H1 (cell line): Measurements from ENCODE around the gene MICOS13. TPM values are rescaled to one million over a fixed set of nuclear protein-coding genes. Genes with fewer than 3 reads are reported as not detected.

Experiments used
- CTCF ChIA-PET: fragments of 300-600 bp; sonication (Branson Sonifier 250); formaldehyde crosslinking; loops from one replicate; lab custom pipeline; 2021; ENCODE audit not compliant: partially characterized antibody; lab: Charles Lee
- POLR2A ChIA-PET: fragments of 300-600 bp; sonication (Branson Sonifier 250); formaldehyde crosslinking; loops from one replicate; lab custom pipeline; 2021; ENCODE audit warnings: inconsistent platforms; ENCODE audit not compliant: partially characterized antibody; lab: Charles Lee
- DNase-seq, 2 experiments: peaks; one replicate each; pipeline versions ENCODE4 v3.0.0 to v3.0.0-alpha.2; 2010 to 2022; ENCODE audit warnings: low spot score in 2 of 2, low read depth in 1 of 2, mixed read lengths in 1 of 2
- FAIRE-seq: peaks from 2 replicates; lab custom pipeline; 2011; peaks lifted over from hg19 to GRCh38; lab: Jason Lieb, UNC
- H2AFZ ChIP-seq: 2 replicates; pipeline ENCODE4 v1.8.1; 2012; ENCODE audit warnings: low read length, inconsistent platforms
- H2AK5ac ChIP-seq: 2 replicates; pipeline ENCODE4 v1.6.1; 2013; ENCODE audit warnings: low read depth, low read length
- H2BK120ac ChIP-seq: replicated peaks from 2 replicates; pipeline ENCODE3; 2013; ENCODE audit warnings: low read depth, low read length, inconsistent platforms
- H2BK12ac ChIP-seq: 2 replicates; pipeline ENCODE4 v1.6.1; 2013; ENCODE audit warnings: low read depth, low read length
- H2BK15ac ChIP-seq: 2 replicates; pipeline ENCODE4 v1.6.1; 2013; ENCODE audit warnings: low read length
- H2BK20ac ChIP-seq: 2 replicates; pipeline ENCODE4 v1.6.1; 2013; ENCODE audit warnings: low read length
- H2BK5ac ChIP-seq: 2 replicates; pipeline ENCODE4 v1.6.1; 2013; ENCODE audit warnings: low read depth, low read length
- H3K14ac ChIP-seq: 2 replicates; pipeline ENCODE4 v1.6.1; 2013; ENCODE audit warnings: inconsistent platforms; ENCODE audit not compliant: insufficient read length
- H3K18ac ChIP-seq: 2 replicates; pipeline ENCODE4 v1.6.1; 2013; ENCODE audit warnings: low read length; ENCODE audit errors: extremely low read depth
- H3K23ac ChIP-seq: 2 replicates; pipeline ENCODE4 v1.6.1; 2013; ENCODE audit warnings: inconsistent platforms; ENCODE audit not compliant: insufficient read length
- H3K23me2 ChIP-seq: 2 replicates; pipeline ENCODE4 v1.6.1; 2013; ENCODE audit warnings: low read depth, low read length
- H3K27ac ChIP-seq: 2 replicates; pipeline ENCODE4 v1.6.1; 2011; ENCODE audit warnings: low read depth, low read length, inconsistent platforms
- H3K27me3 ChIP-seq, 4 experiments: replicated peaks in 1 of 4; 1 replicate in 1 of 4; 2 replicates in 3 of 4; pipeline versions ENCODE4 v1.6.1 to v1.8.1; 2011 to 2013; ENCODE audit warnings: low read length in 3 of 4, mild to moderate bottlenecking in 3 of 4, inconsistent platforms in 2 of 4, mixed read lengths in 2 of 4, moderate library complexity in 1 of 4; ENCODE audit not compliant: control insufficient read depth in 3 of 4, insufficient read depth in 3 of 4; ENCODE audit errors: extremely low read depth in 1 of 4
- H3K36me3 ChIP-seq, 4 experiments: 2 replicates each; pipeline versions ENCODE4 v1.6.1 to v1.8.1; 2011 to 2013; ENCODE audit warnings: mild to moderate bottlenecking in 4 of 4, low read length in 3 of 4, moderate library complexity in 2 of 4, control low read depth in 1 of 4, inconsistent platforms in 1 of 4; ENCODE audit not compliant: insufficient read depth in 4 of 4, control insufficient read depth in 2 of 4
- H3K4ac ChIP-seq: replicated peaks from 2 replicates; pipeline ENCODE3; 2013; ENCODE audit warnings: low read length, low read depth, mixed read lengths, inconsistent platforms; ENCODE audit not compliant: insufficient read length
- H3K4me1 ChIP-seq, 4 experiments: replicated peaks in 1 of 4; 1 replicate in 1 of 4; 2 replicates in 3 of 4; pipeline versions ENCODE4 v1.6.1 to v1.8.1; 2011 to 2013; ENCODE audit warnings: low read length in 3 of 4, inconsistent platforms in 2 of 4, mixed read lengths in 1 of 4; ENCODE audit not compliant: insufficient read depth in 4 of 4, control insufficient read depth in 3 of 4
- H3K4me2 ChIP-seq, 2 experiments: 2 replicates each; pipeline versions ENCODE4 v1.6.1 to v1.8.1; 2011 to 2013; ENCODE audit warnings: low read depth in 2 of 2, low read length in 2 of 2, control low read depth in 1 of 2, inconsistent platforms in 1 of 2, mild to moderate bottlenecking in 1 of 2; ENCODE audit not compliant: insufficient read depth in 1 of 2
- H3K4me3 ChIP-seq, 4 experiments: fragments of 200-600, 300-600 bp in 1 of 4; sonication (generic), shearing (Covaris generic), sonication (Bioruptor Twin) in 1 of 4; 2 replicates each; pipeline versions ENCODE4 v1.5.1 to v1.8.1; 2011 to 2016; ENCODE audit warnings: low read length in 4 of 4, low read depth in 3 of 4, control low read depth in 2 of 4, inconsistent platforms in 2 of 4, mild to moderate bottlenecking in 2 of 4, mixed read lengths in 1 of 4, moderate library complexity in 1 of 4; ENCODE audit not compliant: insufficient read depth in 2 of 4; ENCODE audit errors: extremely low read depth in 1 of 4
- H3K56ac ChIP-seq: replicated peaks from 2 replicates; pipeline ENCODE3; 2013; ENCODE audit warnings: low read depth, mild to moderate bottlenecking, mixed read lengths, low read length, inconsistent platforms; ENCODE audit not compliant: insufficient read length
- H3K79me1 ChIP-seq: 2 replicates; pipeline ENCODE4 v1.6.1; 2013; ENCODE audit warnings: low read depth, low read length, control low read depth
- H3K79me2 ChIP-seq, 2 experiments: 2 replicates each; pipeline versions ENCODE4 v1.6.1 to v1.8.1; 2012 to 2013; ENCODE audit warnings: low read length in 2 of 2, mild to moderate bottlenecking in 2 of 2, inconsistent platforms in 1 of 2; ENCODE audit not compliant: insufficient read depth in 2 of 2, control insufficient read depth in 1 of 2
- H3K9ac ChIP-seq, 4 experiments: replicated peaks in 1 of 4; 1 replicate in 1 of 4; 2 replicates in 3 of 4; pipeline versions ENCODE4 v1.6.1 to v1.8.1; 2011 to 2013; ENCODE audit warnings: low read depth in 3 of 4, low read length in 3 of 4, control low read depth in 2 of 4, mild to moderate bottlenecking in 2 of 4, moderate library complexity in 2 of 4, inconsistent platforms in 1 of 4; ENCODE audit errors: extremely low read depth in 1 of 4
- H3K9me3 ChIP-seq, 2 experiments: 2 replicates each; pipeline versions ENCODE4 v1.6.1 to v1.8.1; 2012 to 2013; ENCODE audit warnings: mild to moderate bottlenecking in 2 of 2, moderate library complexity in 2 of 2, control low read depth in 1 of 2, inconsistent platforms in 1 of 2, low read depth in 1 of 2, low read length in 1 of 2, mixed read lengths in 1 of 2; ENCODE audit not compliant: insufficient read depth in 2 of 2
- H4K20me1 ChIP-seq, 2 experiments: replicated peaks in 1 of 2; 2 replicates each; pipeline versions ENCODE3 to v1.8.1; 2011 to 2013; ENCODE audit warnings: inconsistent platforms in 2 of 2, low read length in 2 of 2, mild to moderate bottlenecking in 1 of 2; ENCODE audit not compliant: insufficient read depth in 2 of 2, control insufficient read depth in 1 of 2
- H4K5ac ChIP-seq: 2 replicates; pipeline ENCODE4 v1.6.1; 2013; ENCODE audit warnings: low read length, low read depth, mixed read lengths, inconsistent platforms; ENCODE audit not compliant: insufficient read length
- H4K8ac ChIP-seq: 2 replicates; pipeline ENCODE4 v1.8.0; 2013; ENCODE audit warnings: mild to moderate bottlenecking, moderate library complexity, low read length, inconsistent platforms; ENCODE audit not compliant: insufficient read depth; ENCODE audit errors: extremely low read depth
- H4K91ac ChIP-seq: replicated peaks from 2 replicates; pipeline ENCODE3; 2013; ENCODE audit warnings: low read length, mixed read lengths, inconsistent platforms; ENCODE audit not compliant: insufficient read length
- KDM4A ChIP-seq: IDR thresholded peaks from one replicate; pipeline ENCODE4 v1.7.1; 2012; ENCODE audit warnings: low read depth, mild to moderate bottlenecking, moderate library complexity, low read length, inconsistent platforms; ENCODE audit not compliant: severe bottlenecking
- TAF1 ChIP-seq: IDR thresholded peaks from 2 replicates; pipeline ENCODE4 v1.6.1; 2011; ENCODE audit warnings: mild to moderate bottlenecking, low read depth, low read length
- WGBS, 2 experiments: shearing (Covaris generic) in 1 of 2; methylation state at CpG; one replicate each; pipeline versions ENCODE4 v1.1.6 to v1.1.7; 2013 to 2015; ENCODE audit warnings: low lambda C conversion rate in 2 of 2, mixed read lengths in 2 of 2, inconsistent platforms in 1 of 2, low coverage in 1 of 2, missing lambda C conversion rate in 1 of 2; ENCODE audit not compliant: insufficient replicate concordance in 2 of 2, insufficient coverage in 1 of 2, insufficient read length in 1 of 2; ENCODE audit errors: extremely low coverage in 1 of 2, missing lambda C conversion rate in 1 of 2; 5-methylcytosine and 5-hydroxymethylcytosine counted together
- polyA plus RNA-seq, 7 experiments: library from polyadenylated mRNA; depleted of rRNA in 3 of 7; stranded (reverse) in 5 of 7; unstranded in 2 of 7; fragments of >200 nt in 5 of 7; fragments of 200-250 nt in 2 of 7; gene quantifications; 1 replicate in 5 of 7; 2 replicates in 1 of 7; 4 replicates in 1 of 7; pipeline versions ENCODE4 v1.2.1 to v1.2.3, GENCODE V29; 2011 to 2013; ENCODE audit warnings: missing spikeins in 2 of 7, mixed read lengths in 2 of 7
- total RNA-seq: library from RNA; stranded (reverse); fragmentation: NEBNext Ultra II Directional; extraction: Animal tissue kit (Norgen Biotek cat#: 25700); gene quantifications from 2 replicates; pipeline ENCODE4 v1.2.1, GENCODE V29; 2021

Gene MICOS13
- total and polyA plus RNA-seq, 2 of the 8 experiments (the other 6 are each of a cell fraction or from before 2014, with no cell fraction given): 17.3 to 36.1 TPM

DNA sequence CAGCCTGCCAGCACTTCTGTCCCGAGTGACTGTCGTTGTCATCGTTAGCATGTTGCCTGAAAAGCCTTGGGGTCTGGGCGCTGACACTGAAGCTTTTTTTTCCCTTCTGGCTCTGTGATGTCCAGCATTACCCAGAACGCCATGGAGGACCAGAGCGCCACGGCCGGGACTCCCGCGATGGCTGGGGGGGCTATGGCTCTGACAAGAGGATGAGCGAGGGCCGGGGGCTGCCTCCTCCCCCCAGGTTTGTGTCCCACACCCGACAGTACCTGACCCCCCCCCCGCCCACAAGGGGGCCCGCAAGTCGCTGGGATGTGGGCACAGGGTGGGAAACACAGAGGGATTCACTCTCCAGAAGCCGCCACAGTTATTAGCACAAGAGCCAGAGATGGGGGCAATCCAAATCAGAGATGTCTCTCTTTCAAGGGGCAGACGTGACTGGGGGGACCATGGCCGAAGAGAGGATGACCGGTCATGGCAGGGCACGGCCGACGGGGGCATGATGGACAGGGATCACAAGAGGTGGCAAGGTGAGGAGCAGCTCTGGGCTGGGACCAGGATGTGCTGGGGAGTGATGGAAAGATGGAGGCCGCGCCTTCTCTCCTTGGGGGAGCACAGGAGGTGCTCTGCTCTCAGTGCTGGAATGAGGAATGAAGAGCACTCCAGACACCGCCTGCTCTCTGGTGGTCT is 13.2 kb downstream of the MICOS13 start:
- no peak overlapping the region for H3K56ac ChIP-seq
- ChIA-PET CTCF (interaction anchor here (1.0 to 2.3 kb wide), 5 partner anchors 9 to 41 kb away, joined by 3 to 11 read pairs (median 4); partner anchors contain the start of gene RPL36), POLR2A (interaction anchor here (0.8 to 4.1 kb wide), 16 partner anchors 10 to 65 kb away, joined by 3 to 17 read pairs (median 4); partner anchors contain the start of genes RPL36, SAFB and SAFB2)
- H3K4me3 ChIP-seq: no peak overlapping the region
- 0 out of 2 replicates have a peak, but pooled peaks have one; percentile 11 for TF ChIP-seq TAF1
- no peak for TF ChIP-seq KDM4A
- H2BK5ac ChIP-seq: no peak overlapping the region
- no peak overlapping the region for H2BK20ac ChIP-seq
- DNase-seq (no peak), FAIRE-seq (no peak)
- H3K4ac ChIP-seq: no peak overlapping the region
- 88% methylated on average over 21 of the region's 26 CpGs; no CpG with 5 or more reads in 1 of the 2 experiments for WGBS, 2 experiments
- peaks cover 0 to 9% (median 5%) of the 10 kb centered on the region in 4 experiments; a peak in 5 of 7 replicates for H3K4me1 ChIP-seq
- no peaks in the 10 kb centered on the region for H3K79me2 ChIP-seq
- no peak overlapping the region for H2AK5ac ChIP-seq
- no peak overlapping the region for H3K23ac ChIP-seq
- H3K27ac ChIP-seq: no peak overlapping the region
- H3K18ac ChIP-seq: no peak overlapping the region
- no peaks in the 10 kb centered on the region for H3K27me3 ChIP-seq
- H3K9me3 ChIP-seq: no peaks in the 10 kb centered on the region
- H3K4me2 ChIP-seq: no peak overlapping the region
- H4K8ac ChIP-seq: peak overlapping the region; percentile 73; the same call in 1 of the 2 replicates
- peaks cover 3 to 9% of the 10 kb centered on the region in 2 experiments for H4K20me1 ChIP-seq
- H2AFZ ChIP-seq: no peak overlapping the region
- no peak overlapping the region for H2BK12ac ChIP-seq
- H2BK120ac ChIP-seq: no peak overlapping the region
- H4K5ac ChIP-seq: no peak overlapping the region
- H3K14ac ChIP-seq: no peak overlapping the region
- H3K23me2 ChIP-seq: no peaks in the 10 kb centered on the region
- peaks cover 40 to 75% (median 59%) of the 10 kb centered on the region in 4 experiments for H3K36me3 ChIP-seq
- H3K9ac ChIP-seq: no peak overlapping the region
- no peak overlapping the region for H2BK15ac ChIP-seq
- H4K91ac ChIP-seq: no peak overlapping the region
- H3K79me1 ChIP-seq: 0 out of 2 replicates have a peak, but pooled peaks cover 3% of the 10 kb centered on the region
